Left hindlimb (tissue), 1 donor: Measurements from ENCODE around the gene USP22.

ENCODE experiments used
- DNase-seq: peaks from one replicate; pipeline ENCODE4 v3.0.0-alpha.2; 2018

USP22 gene

DNA sequence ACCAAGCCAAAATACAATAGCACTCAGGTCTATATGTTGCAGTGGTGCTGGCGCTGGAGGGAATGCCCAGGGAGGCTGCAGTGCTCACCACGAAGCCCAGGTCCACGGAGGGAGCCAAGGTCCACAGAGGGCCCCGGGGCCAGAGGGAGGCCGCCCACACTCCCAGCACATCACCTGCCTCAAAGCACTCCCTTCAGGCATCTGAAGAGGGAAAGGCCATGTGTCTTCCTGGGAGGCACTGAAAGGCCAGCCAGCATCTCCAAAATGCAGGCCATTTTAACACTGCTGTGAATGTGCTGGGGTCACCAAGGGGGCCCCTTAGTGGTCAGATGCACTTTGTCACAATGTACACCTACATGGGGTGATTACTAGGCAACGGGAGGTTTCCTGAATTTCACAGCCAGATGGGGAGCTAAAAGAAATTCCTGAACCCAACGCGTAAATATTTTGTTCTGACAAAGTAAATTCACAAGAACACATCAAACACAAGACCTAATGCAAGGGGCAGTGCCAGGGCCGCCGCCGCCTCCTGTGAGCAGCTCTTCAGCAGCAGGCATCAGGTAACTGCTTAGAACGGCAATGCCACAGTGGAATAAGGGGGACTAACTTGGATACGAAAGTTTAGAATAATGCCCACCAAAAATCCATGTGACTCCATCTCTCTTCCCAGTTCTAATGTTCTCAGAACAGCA is 42.8 kb downstream of the USP22 start:
- DNase-seq: no peak

DNA sequence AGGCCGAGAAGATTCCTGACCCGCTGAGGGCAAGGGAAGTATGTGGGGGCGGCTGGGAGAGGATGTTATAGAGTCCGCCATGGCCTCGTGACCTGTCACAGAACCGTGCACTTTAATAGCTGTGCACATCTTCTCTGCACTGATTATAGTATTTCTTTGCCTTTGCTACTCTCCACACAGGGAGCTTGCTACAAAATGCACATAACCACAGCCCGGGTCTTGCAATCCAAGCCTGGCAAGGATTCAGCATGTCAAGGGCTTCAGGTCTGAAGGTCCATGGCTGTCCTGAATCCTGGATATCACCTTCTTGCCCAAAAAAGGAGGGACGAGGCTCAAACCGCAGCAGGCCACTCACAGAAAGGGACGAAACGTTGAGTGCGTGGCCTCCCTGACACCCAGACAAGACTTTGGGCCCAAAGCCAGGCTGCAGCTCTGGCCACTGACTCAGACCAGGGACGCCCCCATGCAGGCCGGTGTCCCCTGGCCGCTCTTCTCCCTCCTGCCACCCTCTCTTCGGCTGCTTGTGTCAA is 43.7 kb downstream of the USP22 start:
- no peak for DNase-seq

GRCh38 chr17:20998571-20999043 is 44.2 kb downstream of the USP22 start:
- no peak for DNase-seq

DNA sequence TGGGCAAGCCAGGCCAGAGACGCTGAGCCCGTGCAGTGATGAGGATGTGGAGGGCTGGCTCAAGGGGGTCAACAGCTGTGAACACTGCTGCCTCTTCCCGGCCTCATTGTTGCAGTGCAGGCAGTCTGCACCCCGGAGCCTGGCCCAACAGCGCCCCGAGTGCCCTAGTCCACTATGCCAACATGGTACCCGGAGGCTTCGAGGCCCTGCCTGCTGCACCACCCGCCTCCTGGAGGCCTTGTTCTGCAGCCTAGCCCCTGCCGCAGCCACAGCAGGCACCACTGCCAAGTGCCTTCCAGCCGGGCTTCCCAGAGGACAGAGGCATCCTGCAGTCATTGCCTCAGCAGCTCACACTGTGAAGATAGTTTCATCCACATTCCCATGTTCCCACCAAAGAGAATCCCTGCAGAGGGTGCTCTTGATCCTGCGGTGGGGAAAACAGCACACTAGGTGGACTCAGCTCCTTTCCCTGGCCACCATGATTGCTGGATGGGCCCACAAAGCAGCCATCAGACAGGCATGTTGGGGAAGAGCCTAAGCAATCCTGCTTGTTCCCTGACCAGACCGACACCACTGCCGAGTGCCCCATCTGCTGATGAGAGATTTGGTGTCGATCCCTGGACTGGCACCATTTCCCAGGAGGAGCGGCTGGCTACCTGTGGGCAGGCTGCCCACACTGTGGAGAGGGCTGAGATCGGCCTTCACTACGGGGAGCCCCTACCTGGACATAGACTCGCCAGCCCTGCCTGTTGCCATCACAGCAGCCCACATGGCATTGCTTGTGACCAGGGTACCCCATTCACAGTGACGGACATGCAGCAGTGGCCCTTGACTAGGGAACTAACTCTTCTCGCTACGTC is 44.9 kb downstream of the USP22 start:
- no peak for DNase-seq

GRCh38 chr17:20996724-20997615 is 45.8 kb downstream of the USP22 start:
- DNase-seq: no peak

DNA sequence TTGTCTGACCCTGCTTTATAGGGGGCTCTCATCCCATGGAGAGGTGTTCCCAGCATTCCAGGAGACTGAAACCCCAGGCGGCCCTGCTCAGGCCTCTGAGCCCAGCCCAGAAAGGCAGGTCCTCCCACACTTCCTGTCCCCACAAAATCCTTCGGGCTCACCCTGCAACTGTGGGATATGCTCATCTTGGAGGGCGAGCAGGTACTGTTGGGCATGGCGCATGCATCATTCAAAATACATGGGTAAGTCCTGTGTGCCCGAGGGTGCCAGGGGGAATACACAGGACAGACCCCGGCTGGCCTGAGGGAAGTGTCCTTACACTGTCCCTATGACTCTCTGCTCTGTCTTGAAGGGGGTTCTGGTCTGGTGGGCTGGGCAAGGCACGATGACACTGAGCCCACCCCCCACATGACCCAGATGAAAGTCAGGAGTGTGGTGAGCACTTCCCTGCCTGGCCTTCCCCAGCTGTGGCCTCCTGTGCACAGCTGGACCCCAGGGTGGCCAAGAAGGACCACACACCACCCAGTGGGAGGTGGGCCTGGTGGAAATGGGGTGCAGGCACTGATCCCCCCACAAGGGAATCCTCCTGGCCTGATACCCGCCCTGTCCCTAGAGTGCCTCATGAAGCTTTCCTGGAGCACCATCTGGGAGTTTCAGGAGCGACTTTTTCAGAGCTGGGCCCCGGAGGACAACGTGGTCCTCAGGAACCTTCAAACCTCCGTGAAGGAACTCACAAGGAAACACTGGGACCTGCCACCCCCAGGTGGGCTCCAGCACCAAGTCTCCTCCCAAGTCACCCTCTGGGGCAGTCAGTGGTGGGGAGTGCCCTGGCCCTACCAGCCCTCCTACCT is 46.7 kb downstream of the USP22 start:
- peak; percentile 23 for DNase-seq

- no peak for DNase-seq
Observed at GRCh38 chr17:20995164-20995872, 47.5 kb downstream of the USP22 start.

GRCh38 chr17:20994779-20995149 is 48.0 kb downstream of the USP22 start:
- DNase-seq: peak; percentile 22

DNA sequence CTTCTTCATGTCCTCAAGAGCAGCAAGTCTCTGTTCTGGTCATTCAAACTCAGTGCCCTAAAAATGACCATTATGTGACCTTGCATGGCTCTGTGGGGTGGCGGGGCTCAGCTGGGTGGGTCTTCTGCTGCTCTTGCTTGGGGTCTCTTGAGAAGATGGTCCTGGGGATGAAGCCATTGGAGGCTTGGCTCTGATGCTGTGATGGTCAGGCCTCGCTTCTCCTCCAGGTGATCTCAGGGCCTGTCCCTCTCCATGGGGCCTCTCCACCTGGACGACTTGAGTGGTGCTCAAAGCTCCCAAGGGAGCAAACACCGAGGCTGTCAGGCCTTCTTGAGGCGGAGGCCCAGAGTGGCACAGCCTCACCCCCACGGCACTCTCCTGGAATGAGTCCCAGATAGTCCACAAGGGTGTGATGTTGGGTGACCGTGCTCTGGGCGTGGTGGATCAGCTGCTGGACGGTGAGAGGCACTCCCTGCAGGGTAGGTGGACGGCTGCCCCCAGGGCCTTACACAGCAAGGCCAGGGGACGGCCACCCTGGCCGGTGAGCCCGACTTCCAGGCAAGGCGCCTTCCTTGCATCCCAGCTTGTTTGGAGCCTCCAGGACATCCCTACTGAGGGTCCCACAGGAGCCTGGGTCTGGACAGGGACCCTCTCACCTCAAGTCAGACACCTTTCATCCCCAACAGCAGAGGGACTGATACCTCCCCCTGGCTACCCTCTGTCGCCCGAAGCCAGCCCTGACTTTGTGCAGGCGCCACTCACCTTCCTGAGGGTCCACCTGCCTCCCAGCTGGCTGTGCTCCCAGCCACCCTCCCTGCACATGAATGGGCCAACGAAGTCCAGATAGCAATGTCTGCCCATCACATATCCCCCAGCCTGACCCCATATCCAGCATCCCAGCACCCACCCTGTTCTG is 48.7 kb downstream of the USP22 start:
- peak; percentile 15 for DNase-seq

DNA sequence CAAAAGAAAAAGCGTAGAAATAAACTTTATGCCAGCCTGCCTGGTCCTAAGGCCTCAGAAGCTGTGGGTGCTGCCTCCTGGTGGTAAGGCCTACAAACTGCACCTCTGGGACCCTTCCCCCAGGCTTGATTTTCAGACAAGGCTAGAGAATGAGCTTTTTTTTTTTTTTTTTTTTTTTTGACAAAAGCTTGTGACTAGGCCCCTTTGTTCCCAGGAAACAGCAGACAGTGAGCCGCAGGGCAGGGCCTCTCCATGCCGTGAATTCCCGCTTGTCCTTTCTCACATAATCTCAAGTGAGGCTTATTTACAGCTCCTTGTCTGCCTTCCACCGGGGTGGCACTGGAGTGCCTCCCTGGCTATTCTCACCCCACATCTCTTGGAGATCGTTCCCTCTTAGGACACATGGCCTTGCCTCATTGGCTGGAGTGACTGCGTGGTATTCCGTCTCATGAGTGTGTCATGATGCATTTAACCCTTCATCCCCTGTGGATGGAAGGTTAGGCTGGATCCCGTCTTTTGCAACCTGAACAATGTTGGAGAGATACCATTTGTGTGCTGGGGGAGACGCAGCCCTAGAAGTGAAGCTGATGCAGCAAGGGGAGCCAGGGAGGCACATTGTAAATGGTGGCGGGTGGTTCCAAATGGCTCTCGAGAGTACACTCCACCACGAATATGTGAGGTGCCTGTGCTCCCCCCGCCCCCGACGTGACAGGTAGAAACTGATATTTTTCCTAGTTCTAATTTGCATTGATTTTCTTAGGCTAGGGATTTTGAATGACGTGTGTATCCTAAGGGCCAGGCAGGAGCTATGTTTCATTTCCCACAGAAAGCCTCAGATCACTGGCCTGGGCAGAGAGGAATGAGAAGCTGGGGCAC is 49.6 kb downstream of the USP22 start:
- DNase-seq: peak; percentile 75

DNA sequence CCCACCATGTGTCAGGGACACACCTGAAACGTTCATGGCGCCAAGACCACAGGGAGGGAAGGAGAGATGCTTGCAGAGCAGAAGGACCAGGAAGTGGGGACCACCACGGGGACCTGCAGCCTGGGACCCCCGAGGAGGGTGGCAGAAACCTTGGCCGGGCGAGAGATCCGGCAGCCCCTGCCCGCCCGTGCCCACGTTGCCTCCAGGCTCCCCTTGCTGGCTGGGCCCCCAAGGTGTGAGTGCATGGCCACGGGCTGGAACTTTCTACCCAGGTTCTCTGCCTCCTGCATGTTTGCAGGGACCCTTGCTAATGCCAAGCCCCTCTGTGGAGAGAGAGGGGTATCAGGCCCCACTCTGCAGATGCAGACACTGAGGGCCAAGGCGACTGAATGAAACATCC is 50.4 kb downstream of the USP22 start:
- no peak for DNase-seq

- peak; percentile 25 for DNase-seq
Observed at GRCh38 chr17:20991276-20992037, 51.4 kb downstream of the USP22 start.

- DNase-seq: no peak
Observed at GRCh38 chr17:20989991-20990855, 52.6 kb downstream of the USP22 start.

DNA sequence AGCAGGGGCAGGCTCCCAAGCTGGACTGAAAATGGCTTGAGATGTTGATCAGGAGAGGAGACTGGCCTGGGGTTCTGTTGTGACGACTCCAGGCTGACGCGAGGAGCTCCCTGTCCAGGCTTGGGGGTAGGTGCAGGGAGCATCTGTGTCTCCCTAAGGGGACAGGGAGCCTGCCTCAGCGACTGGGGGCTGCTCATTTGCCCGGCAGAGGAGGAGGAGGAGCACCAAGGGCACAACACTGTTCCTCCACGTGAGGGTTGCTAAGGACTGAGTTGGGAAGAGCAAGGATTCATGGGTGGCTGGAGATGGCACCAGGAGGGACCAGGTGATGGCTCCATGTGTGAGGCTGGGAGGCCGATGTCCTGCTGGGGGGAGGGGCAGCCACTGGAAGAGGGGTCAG is 53.3 kb downstream of the USP22 start:
- DNase-seq: no peak

DNA sequence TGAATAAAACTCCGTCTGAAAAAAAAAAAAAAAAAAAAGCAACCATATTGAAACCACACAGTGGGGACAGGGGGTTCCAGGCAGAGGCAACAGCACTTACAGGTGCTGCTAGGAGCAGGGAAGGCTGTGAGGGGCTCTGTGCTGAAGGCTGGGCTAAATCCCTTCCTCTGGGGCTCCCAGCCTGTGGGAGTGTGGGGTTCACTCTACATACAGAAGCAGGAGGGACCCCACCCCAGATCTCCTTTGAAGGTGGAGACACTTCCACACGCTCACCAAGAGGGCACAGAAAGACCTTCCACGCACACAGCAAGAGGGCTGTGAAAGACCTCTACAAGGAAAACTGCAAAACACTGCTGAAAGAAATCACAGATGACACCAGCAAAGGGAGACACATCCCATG is 53.9 kb downstream of the USP22 start:
- DNase-seq: no peak

DNA sequence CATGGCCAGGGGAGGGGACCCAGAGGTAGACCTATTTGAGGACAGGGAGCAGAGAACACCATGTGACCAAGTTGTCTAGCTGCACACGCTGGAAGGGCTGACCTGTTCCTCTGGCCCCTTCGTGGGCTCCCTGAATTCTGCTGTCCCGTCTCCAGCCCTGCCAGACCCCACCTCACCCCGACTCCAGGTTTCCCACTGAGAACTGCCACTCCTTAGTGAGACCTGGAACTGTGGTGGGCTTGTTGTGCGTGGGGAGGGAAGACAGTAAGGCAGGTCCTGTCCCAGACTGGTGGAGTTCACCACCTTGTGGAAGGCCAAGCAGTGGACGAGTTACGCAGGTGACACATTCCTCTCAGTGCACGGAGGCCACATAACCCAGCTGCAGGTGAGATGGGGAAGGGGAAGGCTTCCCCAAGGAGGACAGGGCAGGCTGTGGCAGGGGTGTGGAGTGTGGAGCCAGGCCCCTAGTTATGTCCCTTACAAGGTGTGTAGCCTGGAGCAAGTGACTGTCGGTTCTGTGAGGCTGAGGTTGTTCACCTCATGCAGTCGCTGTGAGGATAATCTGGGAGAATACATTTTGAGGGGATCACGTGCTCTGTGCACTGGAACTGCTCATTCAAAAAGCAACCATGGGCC is 54.7 kb downstream of the USP22 start:
- no peak for DNase-seq

DNA sequence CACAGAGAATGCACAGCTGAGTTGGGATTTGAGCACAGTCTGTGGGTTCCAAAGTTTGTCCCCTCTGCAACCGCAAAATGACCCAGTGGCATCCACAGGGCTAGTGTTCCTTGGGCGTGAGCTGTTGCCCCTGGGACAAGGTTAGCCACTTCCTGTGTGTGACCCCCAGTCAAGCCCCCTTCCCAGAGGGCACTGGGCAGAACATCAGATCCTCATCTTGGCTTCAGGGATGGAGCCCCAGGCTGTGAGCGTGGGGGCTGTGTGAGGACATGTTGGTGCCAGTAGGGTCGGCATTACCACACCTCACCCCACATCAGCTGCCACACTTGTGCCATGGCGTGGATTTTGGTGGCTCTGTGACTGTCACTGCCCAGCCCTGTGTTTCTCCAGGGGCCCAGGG is 55.3 kb downstream of the USP22 start:
- DNase-seq: no peak
